SU-DHL-6 (cell line): ENCODE data around the gene C1orf185.

Experiments used
- EZH2phosphoT487 ChIP-seq: fragments of 200-600 bp; sonication (generic), shearing (Covaris generic); conservative IDR thresholded peaks from 2 replicates; pipeline ENCODE4 v1.6.1; 2018; ENCODE audit warnings: mild to moderate bottlenecking, antibody characterized with exemption, low read length, moderate library complexity, mixed read lengths
- TF ChIP-seq, protein P1 (sequence below): fragments of 200-600 bp; sonication (generic); IDR thresholded peaks from one replicate; pipeline ENCODE4 v1.5.1; 2017; ENCODE audit warnings: antibody characterized with exemption, mild to moderate bottlenecking, low read length, moderate library complexity; ENCODE audit not compliant: insufficient read depth, poor library complexity, severe bottlenecking

DNA sequence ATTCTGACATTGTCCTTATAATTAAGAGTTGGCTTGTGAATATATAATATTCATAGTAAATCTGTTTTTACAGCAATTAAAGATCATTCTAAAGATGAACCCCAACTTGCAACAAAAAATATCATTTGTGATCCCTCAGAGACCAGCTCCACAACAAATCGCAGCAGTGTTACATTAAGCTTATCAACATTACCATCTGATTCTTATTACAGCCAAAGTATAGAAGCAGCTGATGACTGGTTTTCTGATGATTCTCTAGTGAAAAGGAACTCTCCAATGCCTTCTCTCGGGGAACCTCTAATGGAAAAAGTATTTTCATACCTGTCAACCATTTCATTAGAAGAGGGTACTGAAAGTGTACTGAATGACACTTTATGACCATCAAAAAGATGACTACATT lies 45.4 kb downstream of the C1orf185 start:
- TF ChIP-seq, protein P1, sequence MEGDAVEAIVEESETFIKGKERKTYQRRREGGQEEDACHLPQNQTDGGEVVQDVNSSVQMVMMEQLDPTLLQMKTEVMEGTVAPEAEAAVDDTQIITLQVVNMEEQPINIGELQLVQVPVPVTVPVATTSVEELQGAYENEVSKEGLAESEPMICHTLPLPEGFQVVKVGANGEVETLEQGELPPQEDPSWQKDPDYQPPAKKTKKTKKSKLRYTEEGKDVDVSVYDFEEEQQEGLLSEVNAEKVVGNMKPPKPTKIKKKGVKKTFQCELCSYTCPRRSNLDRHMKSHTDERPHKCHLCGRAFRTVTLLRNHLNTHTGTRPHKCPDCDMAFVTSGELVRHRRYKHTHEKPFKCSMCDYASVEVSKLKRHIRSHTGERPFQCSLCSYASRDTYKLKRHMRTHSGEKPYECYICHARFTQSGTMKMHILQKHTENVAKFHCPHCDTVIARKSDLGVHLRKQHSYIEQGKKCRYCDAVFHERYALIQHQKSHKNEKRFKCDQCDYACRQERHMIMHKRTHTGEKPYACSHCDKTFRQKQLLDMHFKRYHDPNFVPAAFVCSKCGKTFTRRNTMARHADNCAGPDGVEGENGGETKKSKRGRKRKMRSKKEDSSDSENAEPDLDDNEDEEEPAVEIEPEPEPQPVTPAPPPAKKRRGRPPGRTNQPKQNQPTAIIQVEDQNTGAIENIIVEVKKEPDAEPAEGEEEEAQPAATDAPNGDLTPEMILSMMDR: no peak
- no peak for TF ChIP-seq EZH2phosphoT487
